ENCODE measurements around the gene UBE2G1. TPM values are rescaled to one million over a fixed set of nuclear protein-coding genes. Genes with fewer than 3 reads are reported as not detected.

The UBE2G1 gene
- polyA plus RNA-seq, 1 donor from 2014 or later: 65.8 TPM

DNA sequence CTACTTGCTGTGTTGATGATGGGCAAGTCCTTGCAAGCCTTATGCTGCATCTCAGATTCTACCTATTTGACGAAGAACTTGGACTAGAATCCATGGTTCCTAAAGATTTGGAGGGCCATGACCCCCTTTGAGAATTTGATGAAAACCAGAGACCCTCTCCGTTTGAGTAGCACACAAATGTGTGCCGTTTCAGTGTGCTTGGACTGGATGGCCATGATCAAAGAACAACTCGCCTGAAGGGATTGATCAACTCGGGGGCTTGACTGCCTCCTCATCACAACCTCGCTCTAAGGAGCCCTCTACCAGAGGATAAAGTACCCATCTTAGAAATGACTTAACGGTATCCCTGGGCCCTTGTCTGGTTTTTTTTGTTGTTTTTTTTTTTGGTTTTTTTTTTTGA, 99.9 kb downstream of the UBE2G1 start:
- no peaks in the 10 kb centered on the region for H3F3A ChIP-seq (ENCODE audit: insufficient read depth, low read length, poor library complexity, severe bottlenecking)
- no peaks in the 10 kb centered on the region for H3K36me3 ChIP-seq (ENCODE audit: insufficient read depth, low read length)
- no peak overlapping the region for H2AFZ ChIP-seq (ENCODE audit: low read depth, low read length)
- no peak overlapping the region for H3K4me3 ChIP-seq (ENCODE audit: low read length)
- no peaks in the 10 kb centered on the region for H3K9me3 ChIP-seq (ENCODE audit: low read length)
- H3K27me3 ChIP-seq (ENCODE audit: insufficient read depth, low read depth, low read length): no peaks in the 10 kb centered on the region
- TF ChIP-seq TAF1 (IDR thresholded peaks at IDR 0.05; ENCODE audit: low read depth): no peak
- TF ChIP-seq EZH2 (IDR thresholded peaks at IDR 0.05; ENCODE audit: borderline replicate concordance, insufficient read depth, low read length, poor library complexity, severe bottlenecking): no peak
- TF ChIP-seq, protein P1, sequence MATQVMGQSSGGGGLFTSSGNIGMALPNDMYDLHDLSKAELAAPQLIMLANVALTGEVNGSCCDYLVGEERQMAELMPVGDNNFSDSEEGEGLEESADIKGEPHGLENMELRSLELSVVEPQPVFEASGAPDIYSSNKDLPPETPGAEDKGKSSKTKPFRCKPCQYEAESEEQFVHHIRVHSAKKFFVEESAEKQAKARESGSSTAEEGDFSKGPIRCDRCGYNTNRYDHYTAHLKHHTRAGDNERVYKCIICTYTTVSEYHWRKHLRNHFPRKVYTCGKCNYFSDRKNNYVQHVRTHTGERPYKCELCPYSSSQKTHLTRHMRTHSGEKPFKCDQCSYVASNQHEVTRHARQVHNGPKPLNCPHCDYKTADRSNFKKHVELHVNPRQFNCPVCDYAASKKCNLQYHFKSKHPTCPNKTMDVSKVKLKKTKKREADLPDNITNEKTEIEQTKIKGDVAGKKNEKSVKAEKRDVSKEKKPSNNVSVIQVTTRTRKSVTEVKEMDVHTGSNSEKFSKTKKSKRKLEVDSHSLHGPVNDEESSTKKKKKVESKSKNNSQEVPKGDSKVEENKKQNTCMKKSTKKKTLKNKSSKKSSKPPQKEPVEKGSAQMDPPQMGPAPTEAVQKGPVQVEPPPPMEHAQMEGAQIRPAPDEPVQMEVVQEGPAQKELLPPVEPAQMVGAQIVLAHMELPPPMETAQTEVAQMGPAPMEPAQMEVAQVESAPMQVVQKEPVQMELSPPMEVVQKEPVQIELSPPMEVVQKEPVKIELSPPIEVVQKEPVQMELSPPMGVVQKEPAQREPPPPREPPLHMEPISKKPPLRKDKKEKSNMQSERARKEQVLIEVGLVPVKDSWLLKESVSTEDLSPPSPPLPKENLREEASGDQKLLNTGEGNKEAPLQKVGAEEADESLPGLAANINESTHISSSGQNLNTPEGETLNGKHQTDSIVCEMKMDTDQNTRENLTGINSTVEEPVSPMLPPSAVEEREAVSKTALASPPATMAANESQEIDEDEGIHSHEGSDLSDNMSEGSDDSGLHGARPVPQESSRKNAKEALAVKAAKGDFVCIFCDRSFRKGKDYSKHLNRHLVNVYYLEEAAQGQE (IDR thresholded peaks at IDR 0.05; ENCODE audit: borderline replicate concordance): no peak
- TF ChIP-seq, protein P2, sequence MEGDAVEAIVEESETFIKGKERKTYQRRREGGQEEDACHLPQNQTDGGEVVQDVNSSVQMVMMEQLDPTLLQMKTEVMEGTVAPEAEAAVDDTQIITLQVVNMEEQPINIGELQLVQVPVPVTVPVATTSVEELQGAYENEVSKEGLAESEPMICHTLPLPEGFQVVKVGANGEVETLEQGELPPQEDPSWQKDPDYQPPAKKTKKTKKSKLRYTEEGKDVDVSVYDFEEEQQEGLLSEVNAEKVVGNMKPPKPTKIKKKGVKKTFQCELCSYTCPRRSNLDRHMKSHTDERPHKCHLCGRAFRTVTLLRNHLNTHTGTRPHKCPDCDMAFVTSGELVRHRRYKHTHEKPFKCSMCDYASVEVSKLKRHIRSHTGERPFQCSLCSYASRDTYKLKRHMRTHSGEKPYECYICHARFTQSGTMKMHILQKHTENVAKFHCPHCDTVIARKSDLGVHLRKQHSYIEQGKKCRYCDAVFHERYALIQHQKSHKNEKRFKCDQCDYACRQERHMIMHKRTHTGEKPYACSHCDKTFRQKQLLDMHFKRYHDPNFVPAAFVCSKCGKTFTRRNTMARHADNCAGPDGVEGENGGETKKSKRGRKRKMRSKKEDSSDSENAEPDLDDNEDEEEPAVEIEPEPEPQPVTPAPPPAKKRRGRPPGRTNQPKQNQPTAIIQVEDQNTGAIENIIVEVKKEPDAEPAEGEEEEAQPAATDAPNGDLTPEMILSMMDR (IDR thresholded peaks at IDR 0.05; ENCODE audit: poor library complexity, severe bottlenecking): no peak
- TF ChIP-seq SMC3 (conservative IDR thresholded peaks at IDR 0.05; ENCODE audit: poor library complexity): no peak
- TF ChIP-seq EP300 (conservative IDR thresholded peaks at IDR 0.05; ENCODE audit: poor library complexity, severe bottlenecking): no peak
- no peak for TF ChIP-seq POLR2AphosphoS5 (IDR thresholded peaks at IDR 0.05)
- no peak for TF ChIP-seq MXI1 (conservative IDR thresholded peaks at IDR 0.05; ENCODE audit: poor library complexity, severe bottlenecking)
- no peak for TF ChIP-seq RAD21 (conservative IDR thresholded peaks at IDR 0.05)
- no peak overlapping the region for H3K9ac ChIP-seq (ENCODE audit: low read length)
- H3K4me2 ChIP-seq (ENCODE audit: low read length): no peak overlapping the region
- H3K9me2 ChIP-seq (ENCODE audit: insufficient read depth, low read length): no peaks in the 10 kb centered on the region
- peaks cover 16% of the 10 kb centered on the region for H3K79me2 ChIP-seq (replicated peaks; ENCODE audit: insufficient read depth, low read length)
- no peaks in the 10 kb centered on the region for H4K20me1 ChIP-seq (ENCODE audit: insufficient read depth)
- no peak overlapping the region for H3K27ac ChIP-seq (ENCODE audit: low read length)

DNA sequence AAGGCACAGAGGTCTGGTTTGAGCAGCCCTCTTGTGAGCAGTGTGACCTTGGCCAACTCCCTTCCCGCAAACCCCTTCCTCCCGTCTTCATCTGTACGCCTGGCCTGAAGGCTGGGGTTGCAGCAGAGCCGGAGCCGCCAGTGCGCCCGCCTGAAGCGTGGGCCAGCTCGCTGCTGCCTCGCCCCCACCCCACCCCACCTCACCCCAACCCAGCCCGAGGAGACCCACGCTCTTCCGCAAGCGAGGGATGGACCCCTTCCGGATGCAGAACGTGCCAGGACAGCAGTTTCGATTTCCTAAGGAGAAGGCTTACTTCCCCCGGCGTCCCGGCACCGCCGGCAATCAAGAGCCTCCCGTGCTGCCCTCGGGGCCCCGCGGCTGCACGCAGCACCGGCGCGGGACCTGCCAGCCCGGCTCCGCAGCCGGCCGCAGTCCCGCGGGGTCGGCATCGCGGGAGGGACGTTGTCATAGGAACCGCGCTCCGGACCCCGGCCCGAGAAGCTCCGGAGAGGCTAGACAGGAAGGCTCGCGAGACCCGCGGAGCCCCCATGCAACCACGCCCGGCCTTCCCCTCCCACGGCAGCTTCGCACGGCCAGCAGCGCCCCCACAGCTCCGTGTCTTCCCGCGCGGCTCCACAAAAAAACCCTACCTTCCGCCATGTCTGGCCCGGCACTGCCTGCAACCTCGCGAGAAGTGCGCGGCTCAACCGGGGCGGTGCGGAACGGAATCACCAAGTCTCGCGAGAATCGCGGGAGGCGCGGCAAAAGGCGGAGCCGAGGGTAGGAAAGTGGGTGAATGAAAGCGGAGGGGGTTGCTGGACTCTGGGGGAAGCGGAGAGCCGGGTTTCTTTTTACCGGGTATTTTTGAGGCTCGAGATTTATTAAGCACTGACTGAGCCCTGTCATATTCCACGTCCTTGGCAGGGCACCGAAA, 102.9 kb downstream of the UBE2G1 start, which contains the start of gene ANKFY1:
TSS of gene ANKFY1 (minus strand) at position 698 of the 934 bp plus-strand sequence. CDS start at position 660, 38 bp downstream.
- peak within 1 kb of the TSS; percentile 96 for H3K4me3 ChIP-seq (ENCODE audit: low read length)
- H2AFZ ChIP-seq (ENCODE audit: low read depth, low read length): peak within 1 kb of the TSS; percentile 80
- H3K9me2 ChIP-seq (ENCODE audit: insufficient read depth, low read length): no peaks in the 10 kb centered on the region
- H3K79me2 ChIP-seq (replicated peaks; ENCODE audit: insufficient read depth, low read length): peaks cover 46% of the 10 kb centered on the region
- H3K4me2 ChIP-seq (ENCODE audit: low read length): peak within 1 kb of the TSS; percentile 85
- H3K27me3 ChIP-seq (ENCODE audit: insufficient read depth, low read depth, low read length): no peaks in the 10 kb centered on the region
- H3K27ac ChIP-seq (ENCODE audit: low read length): peak within 1 kb of the TSS; percentile 89
- no peaks in the 10 kb centered on the region for H3F3A ChIP-seq (ENCODE audit: insufficient read depth, low read length, poor library complexity, severe bottlenecking)
- no peaks in the 10 kb centered on the region for H3K36me3 ChIP-seq (ENCODE audit: insufficient read depth, low read length)
- H3K9ac ChIP-seq (ENCODE audit: low read length): peak within 1 kb of the TSS; percentile 79
- no peaks in the 10 kb centered on the region for H3K9me3 ChIP-seq (ENCODE audit: low read length)
- no peak for TF ChIP-seq EZH2 (IDR thresholded peaks at IDR 0.05; ENCODE audit: borderline replicate concordance, insufficient read depth, low read length, poor library complexity, severe bottlenecking)
- TF ChIP-seq POLR2AphosphoS5 (IDR thresholded peaks at IDR 0.05): peak; percentile 97
- TF ChIP-seq, protein P1 (IDR thresholded peaks at IDR 0.05; ENCODE audit: borderline replicate concordance): no peak
- TF ChIP-seq SMC3 (conservative IDR thresholded peaks at IDR 0.05; ENCODE audit: poor library complexity): peak; percentile 56
- TF ChIP-seq, protein P2 (IDR thresholded peaks at IDR 0.05; ENCODE audit: poor library complexity, severe bottlenecking): peak; percentile 74
- peak; percentile 66 for TF ChIP-seq EP300 (conservative IDR thresholded peaks at IDR 0.05; ENCODE audit: poor library complexity, severe bottlenecking)
- TF ChIP-seq TAF1 (IDR thresholded peaks at IDR 0.05; ENCODE audit: low read depth): peak; percentile 82
- peak; percentile 70 for TF ChIP-seq RAD21 (conservative IDR thresholded peaks at IDR 0.05)
- peak; percentile 92 for TF ChIP-seq MXI1 (conservative IDR thresholded peaks at IDR 0.05; ENCODE audit: poor library complexity, severe bottlenecking)
- H4K20me1 ChIP-seq (ENCODE audit: insufficient read depth): no peaks in the 10 kb centered on the region

Measured in neural cell (in vitro differentiated cells).